ENCODE results near the gene PROB1.
"Not testable (repeated sequence)": the region's sequence is repeated elsewhere in the genome, so short reads cannot be mapped to it uniquely, and the experiment has no call there.

The PROB1 gene, protein sequence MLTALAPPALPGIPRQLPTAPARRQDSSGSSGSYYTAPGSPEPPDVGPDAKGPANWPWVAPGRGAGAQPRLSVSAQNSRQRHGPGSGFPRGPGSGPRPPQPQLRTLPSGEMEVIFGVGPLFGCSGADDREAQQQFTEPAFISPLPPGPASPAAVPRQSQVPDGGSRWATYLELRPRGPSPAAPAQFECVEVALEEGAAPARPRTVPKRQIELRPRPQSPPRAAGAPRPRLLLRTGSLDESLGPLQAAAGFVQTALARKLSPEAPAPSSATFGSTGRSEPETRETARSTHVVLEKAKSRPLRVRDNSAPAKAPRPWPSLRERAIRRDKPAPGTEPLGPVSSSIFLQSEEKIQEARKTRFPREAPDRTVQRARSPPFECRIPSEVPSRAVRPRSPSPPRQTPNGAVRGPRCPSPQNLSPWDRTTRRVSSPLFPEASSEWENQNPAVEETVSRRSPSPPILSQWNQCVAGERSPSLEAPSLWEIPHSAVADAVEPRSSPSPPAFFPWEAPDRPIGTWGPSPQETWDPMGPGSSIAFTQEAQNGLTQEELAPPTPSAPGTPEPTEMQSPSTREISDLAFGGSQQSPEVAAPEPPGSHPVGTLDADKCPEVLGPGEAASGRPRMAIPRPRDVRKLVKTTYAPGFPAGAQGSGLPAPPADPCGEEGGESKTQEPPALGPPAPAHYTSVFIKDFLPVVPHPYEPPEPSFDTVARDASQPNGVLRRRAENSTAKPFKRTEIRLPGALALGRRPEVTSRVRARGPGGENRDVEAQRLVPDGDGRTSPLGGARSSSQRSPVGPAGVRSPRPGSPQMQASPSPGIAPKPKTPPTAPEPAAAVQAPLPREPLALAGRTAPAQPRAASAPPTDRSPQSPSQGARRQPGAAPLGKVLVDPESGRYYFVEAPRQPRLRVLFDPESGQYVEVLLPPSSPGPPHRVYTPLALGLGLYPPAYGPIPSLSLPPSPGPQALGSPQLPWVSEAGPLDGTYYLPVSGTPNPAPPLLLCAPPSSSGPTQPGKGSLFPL

DNA sequence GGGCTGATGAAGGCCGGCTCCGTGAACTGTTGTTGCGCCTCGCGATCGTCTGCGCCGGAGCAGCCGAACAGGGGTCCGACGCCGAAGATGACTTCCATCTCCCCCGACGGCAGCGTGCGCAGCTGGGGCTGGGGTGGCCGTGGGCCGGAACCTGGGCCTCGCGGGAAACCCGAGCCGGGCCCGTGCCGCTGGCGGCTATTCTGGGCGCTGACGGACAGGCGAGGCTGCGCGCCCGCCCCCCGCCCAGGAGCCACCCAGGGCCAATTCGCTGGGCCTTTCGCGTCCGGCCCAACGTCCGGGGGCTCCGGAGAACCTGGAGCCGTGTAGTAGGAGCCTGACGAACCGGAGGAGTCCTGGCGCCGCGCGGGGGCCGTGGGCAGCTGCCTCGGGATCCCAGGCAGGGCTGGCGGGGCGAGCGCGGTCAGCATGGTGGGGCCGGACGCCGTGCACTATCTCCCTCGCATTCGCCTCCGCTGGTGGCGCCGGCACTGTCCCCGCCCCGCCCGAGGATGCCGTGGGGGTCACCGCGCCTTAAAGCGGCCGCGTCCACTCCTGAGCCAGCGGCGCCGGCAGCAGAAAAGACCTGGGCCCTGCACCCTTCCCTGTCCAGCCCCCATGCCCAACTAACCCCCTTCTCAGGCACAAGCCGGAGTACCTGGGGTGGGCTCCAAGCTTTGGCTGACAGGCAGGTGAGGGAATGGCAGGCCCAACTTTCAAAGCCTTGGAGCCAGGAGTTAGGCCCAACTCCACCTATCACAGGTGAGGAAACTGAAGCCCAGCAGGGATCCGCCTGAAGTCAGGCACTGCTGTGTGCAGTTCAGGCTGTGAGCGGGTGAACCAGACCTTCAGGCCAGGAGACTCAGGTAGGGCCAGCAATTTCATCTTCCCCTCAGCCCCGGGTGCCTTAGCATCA, at the start of gene PROB1:
Gene PROB1, minus strand, starts transcription at position 451 of the 913 bp plus-strand sequence. Its CDS starts 23 bp downstream, at position 428.
- DNase-seq (ENCODE audit: low spot score), result no peak

DNA sequence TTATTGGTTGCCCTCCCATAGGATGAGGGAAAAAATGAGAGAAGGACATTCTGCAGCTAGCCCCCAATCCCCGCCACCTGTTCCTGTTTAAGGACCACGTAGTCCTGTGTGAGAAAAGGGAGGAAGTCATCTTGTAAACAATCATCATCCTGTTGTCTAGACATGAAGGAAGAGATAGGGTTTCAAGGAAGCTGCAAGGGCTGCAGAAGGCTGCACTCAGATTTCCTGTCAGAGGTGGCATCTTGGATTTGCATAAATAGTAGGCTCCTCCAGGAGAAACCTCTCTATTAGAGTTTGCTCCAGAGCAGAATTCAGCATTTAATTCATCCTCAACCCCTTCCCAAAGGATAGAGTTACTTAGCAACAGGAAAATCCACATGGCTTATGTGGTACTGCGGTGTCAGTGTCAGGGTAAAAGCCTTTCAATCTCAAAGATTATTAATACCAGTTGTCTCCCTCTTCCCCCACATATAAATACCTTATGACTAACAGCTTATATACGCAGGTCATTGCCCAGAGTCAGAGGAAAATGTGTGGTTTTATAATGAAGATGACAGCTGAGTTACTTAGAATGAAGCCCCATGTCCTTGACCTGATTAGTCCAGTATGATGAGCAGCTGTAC, 49.0 kb upstream of the PROB1 start:
- DNase-seq (ENCODE audit: low spot score), result no peak

DNA sequence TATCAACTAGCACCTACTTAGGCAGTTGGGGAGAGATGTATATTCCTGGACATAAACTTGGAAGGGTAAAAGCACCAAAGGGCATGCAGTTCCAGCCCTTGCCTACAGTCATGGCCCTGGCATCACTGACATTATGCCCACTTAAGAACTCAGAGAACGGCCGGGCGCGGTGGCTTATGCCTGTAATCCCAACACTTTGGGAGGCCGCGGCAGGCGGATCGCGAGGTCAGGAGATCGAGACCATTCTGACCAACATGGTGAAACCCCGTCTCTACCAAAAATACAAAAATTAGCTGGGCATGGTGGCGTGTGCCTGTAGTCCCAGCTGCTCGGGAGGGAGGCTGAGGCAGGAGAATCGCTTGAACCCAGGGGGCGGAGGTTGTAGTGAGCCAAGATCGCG, 45.5 kb upstream of the PROB1 start:
- DNase-seq (ENCODE audit: low spot score), result not testable (repeated sequence)

DNA sequence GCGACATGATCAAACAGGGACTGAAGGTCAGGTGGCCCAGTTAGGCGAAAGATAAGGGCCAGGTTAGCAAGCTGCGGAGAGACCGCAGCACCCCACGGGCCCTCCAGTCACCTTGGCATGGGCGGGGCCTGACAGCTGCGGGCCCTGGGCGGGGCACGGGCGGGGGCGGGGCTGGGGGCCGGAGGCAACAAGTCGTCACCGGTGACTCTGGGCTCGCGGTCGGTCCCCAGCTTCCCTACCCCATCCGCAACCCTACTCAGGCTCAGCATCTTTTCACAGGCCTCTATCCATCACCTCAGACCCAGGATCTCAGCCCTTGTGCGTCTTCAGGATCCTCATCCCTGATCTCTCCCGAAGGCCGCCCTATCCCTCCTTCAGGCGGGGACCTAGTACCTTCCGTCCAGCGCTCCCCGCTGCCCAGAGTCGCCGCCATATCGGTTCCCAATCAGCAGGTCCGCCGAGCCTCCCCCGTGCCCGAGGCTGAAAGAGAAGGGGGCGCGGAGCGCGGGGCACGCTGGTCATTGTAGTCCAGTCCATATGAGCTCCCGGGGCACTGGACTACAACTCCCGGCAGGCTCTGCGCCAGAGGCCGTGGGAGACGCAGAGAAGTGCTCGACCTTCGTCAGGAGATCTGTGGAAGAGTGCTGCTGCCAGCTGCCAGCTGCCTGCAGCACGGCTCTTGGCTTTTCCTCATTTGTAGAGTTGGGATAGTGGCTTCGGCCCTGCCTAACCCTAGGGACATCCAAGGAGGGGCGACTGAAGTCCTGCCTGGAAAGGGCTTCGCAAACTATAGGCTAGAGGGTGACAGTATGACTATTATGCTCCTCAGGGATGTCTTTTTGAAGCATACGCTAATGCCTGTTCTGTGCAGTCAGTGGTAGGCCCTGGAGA, 44.4 kb upstream of the PROB1 start, which contains the start of gene DNAJC18:
Gene DNAJC18, minus strand, starts transcription at position 513 of the 891 bp plus-strand sequence. Its CDS starts 80 bp downstream, at position 433.
- peak; percentile 95 for DNase-seq (ENCODE audit: low spot score)

DNA sequence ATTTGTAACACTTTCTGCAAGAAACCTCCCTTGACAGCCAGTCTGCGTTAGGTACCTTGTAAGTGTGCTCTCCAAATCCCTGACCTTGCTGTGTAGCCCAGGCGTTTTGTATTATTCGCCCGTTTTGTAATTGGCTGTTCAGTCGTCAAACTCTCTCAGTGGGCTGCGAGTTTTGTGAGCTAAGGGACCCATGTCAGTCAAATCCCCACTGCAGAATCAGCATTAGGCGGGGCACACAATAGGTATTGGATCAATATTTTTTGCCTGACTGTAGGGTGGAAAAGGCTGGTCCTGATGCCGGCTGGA, 43.8 kb upstream of the PROB1 start:
- DNase-seq (ENCODE audit: low spot score), result no peak

DNA sequence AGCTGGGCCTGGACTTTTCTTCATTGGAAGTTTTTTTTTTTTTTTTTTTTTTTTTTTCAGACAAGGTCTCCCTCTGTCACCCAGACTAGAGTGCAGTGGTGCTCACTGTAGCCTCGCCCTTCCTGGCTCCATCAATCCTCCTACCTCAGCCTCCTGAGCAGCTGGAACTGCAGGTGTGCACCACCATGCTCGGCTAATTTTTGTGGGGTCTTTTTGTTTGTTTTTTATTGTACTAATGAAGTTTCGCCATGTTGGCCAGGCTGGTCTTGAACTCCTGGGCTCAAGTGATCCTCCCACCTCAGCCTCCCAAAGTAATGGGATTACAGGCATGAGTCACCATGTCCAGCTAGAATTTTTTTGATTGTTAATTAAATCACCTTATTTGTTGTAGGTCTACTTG, 40.8 kb upstream of the PROB1 start:
- no peak for DNase-seq (ENCODE audit: low spot score)

DNA sequence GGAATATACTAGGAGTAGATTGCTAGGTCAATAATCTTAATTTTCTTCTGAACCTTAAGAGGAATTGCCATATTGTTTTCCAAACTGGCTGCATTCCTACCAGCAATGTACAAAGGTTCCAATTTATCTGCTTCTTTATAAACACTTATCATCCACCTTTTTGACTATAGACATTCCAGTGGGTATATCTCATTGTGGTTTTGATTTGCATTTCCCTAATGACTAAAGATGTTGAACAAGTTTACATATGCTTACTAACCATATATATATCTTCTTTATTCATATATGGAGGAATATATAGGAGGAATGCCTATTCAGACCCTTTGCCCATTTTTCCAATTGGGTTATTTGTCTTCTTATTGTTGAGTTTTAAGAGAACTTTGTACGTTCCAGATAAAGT, 36.8 kb upstream of the PROB1 start:
- no peak for DNase-seq (ENCODE audit: low spot score)

DNA sequence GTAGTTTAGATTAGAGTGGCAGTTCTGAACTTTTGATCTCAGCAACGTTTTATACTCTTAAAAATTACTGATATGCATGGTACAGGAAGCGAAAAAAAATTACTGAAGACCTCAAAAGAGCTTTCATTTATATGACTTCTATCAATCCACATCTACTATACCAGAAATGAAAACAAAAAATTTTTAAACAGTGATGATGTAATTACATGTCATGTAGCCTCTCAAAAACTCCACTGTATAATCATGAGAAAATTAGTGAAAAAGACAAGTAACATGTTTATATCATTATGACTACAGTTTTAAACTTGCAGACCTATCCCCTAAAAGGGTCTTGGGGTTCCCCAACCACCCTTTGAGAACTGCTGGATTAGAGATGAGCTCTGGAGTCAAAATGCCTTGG, 35.1 kb upstream of the PROB1 start:
- DNase-seq (ENCODE audit: low spot score), result no peak

DNA sequence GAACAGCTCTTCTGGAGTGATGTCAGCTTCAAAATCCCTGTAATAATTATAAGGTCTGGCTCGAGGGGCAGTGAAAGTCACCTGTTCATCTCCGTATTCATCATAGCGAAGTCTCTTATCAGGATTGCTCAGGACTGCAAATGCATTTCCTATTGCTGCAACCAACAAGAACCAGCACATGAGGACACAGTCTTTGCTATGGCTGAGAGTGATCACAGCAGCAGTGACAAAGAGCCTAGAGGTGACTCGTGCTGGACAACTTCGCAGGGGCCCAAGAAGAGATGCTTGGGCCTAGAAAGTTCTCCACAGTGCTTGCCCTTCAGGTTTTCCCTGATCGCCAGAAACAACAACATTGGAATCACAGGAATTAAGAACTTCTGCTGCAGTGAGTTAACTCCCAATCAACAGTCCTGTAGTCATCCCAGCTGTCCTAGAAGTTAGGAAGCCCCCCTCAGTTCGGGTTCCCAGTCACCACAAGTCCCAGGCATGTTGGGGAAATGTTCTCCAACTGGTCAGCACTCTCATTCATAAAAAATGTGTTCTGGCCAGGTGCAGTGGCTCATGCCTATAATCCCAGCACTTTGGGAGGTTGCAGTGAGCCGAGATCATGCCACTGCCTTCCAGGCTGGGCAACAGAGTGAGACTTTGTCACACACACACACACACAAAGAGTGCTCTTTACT, 31.4 kb upstream of the PROB1 start:
- DNase-seq (ENCODE audit: low spot score), result no peak

DNA sequence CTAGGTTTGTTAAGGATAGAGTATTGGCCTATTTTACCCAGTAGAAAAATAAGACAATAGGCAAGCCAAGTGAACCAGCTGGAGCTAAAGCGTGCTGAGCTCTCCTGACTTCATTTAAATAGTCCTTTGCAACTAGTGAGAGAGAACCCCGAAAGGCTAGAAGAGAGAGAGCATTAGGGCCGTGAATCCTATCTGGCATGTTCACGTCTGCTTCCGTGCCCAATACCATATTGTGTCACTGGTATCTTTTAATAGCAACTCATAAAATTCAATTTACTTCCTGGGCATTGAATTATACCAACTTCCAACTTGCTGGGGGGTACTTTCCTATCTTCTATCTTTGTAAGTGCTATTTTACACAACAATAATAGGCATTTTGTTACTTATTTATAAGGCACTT, 30.6 kb upstream of the PROB1 start:
- DNase-seq (ENCODE audit: low spot score), result no peak

DNA sequence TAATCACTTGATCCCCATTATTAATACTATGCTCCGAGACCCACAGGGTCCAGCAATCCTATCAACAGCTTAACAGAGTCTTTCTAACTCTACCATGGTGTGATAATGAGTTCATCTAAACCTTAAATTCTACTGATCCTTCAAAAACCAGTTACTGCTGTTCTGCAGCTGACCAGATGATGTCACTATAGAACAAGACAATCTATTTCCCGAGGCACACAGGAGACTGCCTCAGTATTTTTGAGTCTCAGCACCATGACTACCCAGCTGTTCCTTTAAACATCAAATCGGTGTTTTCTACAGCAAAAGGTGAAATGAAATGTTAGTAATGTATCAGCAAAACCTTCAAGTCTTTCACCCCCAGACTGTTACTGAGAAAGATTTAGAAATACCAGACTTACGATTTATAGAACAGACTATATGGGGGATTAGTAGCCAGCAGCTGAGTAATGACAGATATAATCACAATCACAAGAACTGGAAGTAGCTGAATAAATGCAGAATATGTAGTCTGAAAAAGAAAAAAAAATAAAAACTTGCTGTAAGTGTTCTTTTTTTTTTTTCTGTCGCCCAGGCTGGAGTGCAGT, 27.5 kb upstream of the PROB1 start:
- peak; percentile 77 for DNase-seq (ENCODE audit: low spot score)

DNA sequence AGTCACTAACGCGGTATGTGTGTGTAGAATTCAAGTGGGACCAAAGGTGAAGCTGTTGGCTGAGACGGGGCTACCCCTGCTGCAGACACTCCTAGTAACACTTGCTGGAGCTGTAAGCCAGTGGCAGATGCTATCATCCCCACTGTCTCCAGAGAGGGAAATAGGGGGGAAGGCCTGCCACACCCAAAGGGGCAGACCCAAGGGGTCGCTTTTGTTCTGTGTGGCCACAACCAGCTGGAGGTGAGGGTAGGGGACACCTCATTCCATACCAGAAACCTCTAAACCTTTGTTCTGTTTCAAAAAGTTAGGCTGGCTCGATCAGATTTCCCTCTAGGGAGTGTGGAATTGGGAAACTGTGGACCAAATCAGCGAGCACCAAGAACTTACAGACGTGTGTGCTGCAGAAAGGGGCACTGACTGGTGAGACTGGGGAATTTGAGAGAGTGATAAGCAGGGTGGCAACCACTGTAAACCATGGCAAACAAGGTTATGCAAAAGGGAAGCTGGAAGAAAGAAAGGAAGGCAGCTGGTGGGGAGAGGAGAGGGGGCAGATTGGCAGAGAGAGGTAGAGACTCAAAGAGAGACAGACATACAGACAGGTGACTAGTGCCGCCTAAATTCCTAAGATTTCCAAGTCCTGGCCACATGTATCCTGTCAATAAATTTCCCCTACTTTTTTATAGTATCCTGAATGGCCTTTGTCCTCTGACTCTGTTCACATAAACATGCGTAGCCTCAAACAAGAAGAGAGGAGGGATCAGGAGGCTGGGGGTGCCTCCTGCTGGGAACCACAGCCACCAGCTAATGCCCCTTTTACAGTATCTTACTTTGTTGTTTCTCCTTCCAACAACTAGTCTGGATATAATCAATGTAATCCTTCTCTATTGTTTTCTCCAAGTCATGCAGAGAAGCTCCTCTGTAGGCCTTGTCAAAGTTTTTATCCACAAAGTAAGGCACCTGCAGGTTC, 24.6 kb upstream of the PROB1 start:
- DNase-seq (ENCODE audit: low spot score), result no peak

DNA sequence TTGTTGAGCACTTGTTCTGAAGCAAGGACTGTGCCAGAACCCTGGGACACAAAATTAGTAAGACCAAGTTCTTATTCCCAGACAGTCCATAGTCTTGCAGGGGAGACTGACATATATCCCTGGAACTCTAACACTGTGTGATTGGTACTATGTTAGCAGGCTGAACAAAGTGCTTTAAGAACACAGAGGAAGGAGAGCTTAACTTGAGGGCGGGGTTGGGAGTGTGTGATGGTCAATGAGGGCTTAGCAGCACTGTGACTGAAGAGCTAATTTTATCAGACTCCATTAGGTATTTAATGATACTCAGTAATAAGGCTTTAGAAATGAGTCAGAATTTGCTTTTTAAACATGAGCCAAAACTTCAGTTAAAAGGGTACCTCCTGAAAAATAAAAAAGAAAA, 23.9 kb upstream of the PROB1 start:
- no peak for DNase-seq (ENCODE audit: low spot score)

DNA sequence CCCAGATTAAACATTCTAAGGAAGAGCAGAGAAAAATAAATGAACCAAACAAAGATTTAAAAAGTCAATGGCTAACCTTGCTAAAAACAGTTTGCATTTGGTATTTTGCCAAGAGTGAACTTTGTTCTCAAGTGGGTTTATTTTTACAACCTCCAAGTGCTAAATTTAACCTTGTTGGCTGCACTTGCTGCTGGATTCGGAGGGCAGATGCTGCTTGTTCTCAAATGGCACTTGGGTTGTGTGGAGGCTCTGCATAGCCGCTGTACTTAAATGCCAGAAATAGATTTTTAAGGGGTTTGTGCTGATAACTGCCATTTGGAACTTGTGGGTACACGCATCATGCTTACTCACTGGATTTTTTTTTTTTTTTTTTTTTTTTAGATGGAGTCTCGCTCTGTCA, 22.3 kb upstream of the PROB1 start:
- DNase-seq (ENCODE audit: low spot score), result no peak

DNA sequence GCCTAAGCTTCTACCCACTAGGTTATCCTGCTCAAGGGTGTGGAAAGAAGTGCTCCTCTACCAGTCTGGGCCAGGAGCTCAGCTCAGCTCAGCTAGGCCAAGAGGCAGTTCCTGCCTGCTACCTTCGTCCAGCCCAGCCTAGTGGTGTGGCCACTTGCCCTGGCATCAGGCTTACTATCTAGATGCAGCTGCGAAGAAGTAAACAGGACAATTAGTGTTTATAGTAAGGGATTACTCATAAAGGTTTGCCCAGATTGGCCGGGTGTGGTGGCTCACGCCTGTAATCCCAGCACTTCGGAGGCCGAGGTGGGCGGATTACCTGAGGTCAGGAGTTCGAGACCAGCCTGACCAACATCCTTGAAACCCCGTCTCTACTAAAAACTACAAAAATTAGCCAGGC, 21.7 kb upstream of the PROB1 start:
- no peak for DNase-seq (ENCODE audit: low spot score)

DNA sequence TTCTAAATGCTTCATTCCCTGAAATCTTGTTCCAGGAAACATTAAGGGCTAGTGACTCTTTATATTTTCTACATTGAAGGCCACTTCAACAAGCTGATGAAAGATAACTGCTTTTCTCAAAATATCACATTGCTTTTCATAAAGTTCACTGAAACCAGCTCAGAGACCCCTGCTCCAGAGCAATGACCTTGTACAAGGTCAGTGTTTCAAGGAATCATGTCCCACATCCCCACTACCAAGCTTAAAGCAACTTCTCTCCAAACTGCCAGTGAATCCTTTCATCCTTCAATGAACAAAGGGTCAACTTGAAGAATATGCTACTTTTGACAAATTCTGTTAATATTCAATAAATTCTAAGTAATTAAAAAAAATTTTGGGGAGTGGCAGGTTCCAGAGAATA, 21.0 kb upstream of the PROB1 start:
- DNase-seq (ENCODE audit: low spot score), result no peak

DNA sequence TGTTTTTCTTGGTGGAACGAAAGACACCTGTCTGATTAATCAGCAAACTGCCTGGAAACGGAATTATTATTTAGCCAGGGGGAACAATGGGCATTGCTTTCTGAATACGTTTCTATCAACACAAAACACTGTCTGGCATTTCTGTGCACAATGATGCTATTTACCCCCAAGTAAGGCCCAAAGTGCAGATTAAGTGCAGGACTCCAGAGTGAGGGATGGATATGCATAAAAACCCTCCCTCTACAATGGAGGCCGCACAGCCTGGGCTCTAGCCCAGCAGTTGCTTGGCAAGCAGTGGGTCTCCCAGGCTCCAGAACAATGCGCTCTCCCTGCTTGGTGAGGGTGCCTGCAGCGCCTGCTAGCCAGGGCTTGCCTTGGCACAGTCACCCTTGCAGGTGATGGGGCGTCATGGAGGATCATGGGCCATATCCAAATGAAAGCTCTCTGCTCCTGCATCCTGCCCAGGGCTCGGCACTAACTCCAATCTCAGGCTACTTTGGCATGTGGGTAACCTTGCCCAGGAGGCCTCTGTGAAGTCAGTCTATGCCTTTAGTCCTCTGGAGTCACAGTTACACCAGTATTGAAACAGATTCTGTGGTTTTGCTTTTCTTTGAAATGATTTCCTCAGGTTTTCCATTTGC, 20.4 kb upstream of the PROB1 start:
- DNase-seq (ENCODE audit: low spot score), result no peak
